Omental fat pad (tissue), 4 donors: ENCODE data around the gene CNNM3. TPM values are rescaled to one million over a fixed set of nuclear protein-coding genes. Genes with fewer than 3 reads are reported as not detected.

Experiments
- ATAC-seq: fragments of 150-250 bp; one replicate; pipeline ENCODE4 v1.9.1; 2016; ENCODE audit warnings: mild to moderate bottlenecking, moderate library complexity; ENCODE audit not compliant: low FRiP score
- DNase-seq: peaks from one replicate; pipeline ENCODE4 v3.0.0-alpha.2; 2019; ENCODE audit warnings: low spot score
- total RNA-seq, 4 donors: library from RNA; depleted of rRNA; stranded (reverse); fragments of >200 nt; gene quantifications; one replicate each; pipeline ENCODE4 v1.1.0, GENCODE V29; 2016
- TF ChIP-seq, protein P1 (sequence below), 3 donors: fragments of 450-650 bp; IDR thresholded peaks; one replicate each; pipeline ENCODE4 v1.5.1; 2016 to 2017; ENCODE audit warnings: antibody characterized with exemption in 3 of 3, mild to moderate bottlenecking in 3 of 3, moderate library complexity in 2 of 3

The CNNM3 gene
- total RNA-seq, 4 donors from 2014 or later, result 5.9 to 11.0 (median 9.5) TPM

- TF ChIP-seq, protein P1, sequence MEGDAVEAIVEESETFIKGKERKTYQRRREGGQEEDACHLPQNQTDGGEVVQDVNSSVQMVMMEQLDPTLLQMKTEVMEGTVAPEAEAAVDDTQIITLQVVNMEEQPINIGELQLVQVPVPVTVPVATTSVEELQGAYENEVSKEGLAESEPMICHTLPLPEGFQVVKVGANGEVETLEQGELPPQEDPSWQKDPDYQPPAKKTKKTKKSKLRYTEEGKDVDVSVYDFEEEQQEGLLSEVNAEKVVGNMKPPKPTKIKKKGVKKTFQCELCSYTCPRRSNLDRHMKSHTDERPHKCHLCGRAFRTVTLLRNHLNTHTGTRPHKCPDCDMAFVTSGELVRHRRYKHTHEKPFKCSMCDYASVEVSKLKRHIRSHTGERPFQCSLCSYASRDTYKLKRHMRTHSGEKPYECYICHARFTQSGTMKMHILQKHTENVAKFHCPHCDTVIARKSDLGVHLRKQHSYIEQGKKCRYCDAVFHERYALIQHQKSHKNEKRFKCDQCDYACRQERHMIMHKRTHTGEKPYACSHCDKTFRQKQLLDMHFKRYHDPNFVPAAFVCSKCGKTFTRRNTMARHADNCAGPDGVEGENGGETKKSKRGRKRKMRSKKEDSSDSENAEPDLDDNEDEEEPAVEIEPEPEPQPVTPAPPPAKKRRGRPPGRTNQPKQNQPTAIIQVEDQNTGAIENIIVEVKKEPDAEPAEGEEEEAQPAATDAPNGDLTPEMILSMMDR (IDR thresholded peaks at IDR 0.05), result no peak
- no peak for ATAC-seq
- no peak for DNase-seq
These were observed 60.4 kb downstream of the CNNM3 start for GRCh38 chr2:96876269-96877041.

- DNase-seq (no peak), ATAC-seq (no peak)
- TF ChIP-seq, protein P1 (IDR thresholded peaks at IDR 0.05), result no peak
These were observed 61.0 kb downstream of the CNNM3 start for GRCh38 chr2:96877042-96877451.

DNA sequence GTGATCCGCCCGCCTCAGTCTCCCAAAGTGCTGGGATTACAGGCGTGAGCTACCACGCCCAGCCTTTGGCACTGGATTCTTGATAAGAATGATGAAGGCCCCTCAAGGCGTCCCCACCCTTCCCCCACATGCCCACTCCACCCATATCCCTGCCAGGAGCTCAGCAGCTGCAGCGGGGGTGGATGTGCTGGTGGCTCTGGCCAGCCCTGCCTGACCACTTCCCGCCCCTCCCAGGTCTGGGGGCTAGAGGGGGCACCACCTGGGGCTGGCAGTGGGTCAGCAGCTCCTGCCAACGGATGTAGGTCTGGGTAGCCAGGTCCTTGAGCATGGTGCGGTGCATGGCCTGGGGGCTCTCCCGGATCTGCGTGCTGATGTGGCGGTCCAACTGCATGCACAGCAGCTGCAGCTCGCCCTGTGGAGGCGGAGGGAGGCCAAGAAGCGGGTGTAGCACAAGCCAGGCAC lies 61.6 kb downstream of the CNNM3 start:
- DNase-seq, result no peak
- no peak for ATAC-seq
- TF ChIP-seq, protein P1 (IDR thresholded peaks at IDR 0.05), result no peak

DNA sequence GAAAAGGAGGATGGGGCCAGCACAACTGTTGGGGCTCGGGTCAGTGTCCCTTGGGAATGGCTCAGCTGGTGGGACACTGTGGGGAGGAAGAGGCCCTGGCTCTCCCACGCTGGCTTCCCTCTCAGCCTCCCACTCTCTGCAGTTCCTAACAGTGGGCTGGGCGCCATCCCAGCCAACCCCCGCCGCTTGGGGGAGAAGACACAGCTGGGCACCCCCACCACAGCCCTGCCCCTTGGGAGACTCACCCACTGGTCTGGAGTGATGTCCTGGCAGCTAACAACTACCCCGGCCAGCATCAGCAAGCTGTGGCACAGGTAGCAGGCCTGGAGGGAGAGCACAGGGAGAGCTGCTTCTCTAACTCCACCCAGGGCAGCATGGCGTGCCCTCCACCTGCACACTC lies 62.1 kb downstream of the CNNM3 start:
- TF ChIP-seq, protein P1 (IDR thresholded peaks at IDR 0.05), result no peak
- ATAC-seq (peak; percentile 12), DNase-seq (no peak)

- TF ChIP-seq, protein P1 (IDR thresholded peaks at IDR 0.05), result no peak
- ATAC-seq, result no peak
- DNase-seq, result no peak
These were observed 62.9 kb downstream of the CNNM3 start for GRCh38 chr2:96878796-96879544.

GRCh38 chr2:96879545-96880040 lies 63.5 kb downstream of the CNNM3 start:
- TF ChIP-seq, protein P1 (IDR thresholded peaks at IDR 0.05), result no peak
- ATAC-seq (no peak), DNase-seq (no peak)
